Keratinocyte (primary cell): ENCODE results near the gene PRKN. TPM values are rescaled to one million over a fixed set of nuclear protein-coding genes. Genes with fewer than 3 reads are reported as not detected.

ENCODE experiments used
- DNase-seq: peaks from one replicate; pipeline ENCODE4 v3.0.0-alpha.2; 2011; ENCODE audit warnings: low read depth, missing footprints, low spot score
- FAIRE-seq: peaks from 2 replicates; lab custom pipeline; 2011; peaks lifted over from hg19 to GRCh38; lab: Jason Lieb, UNC
- H2AFZ ChIP-seq: 2 replicates; pipeline ENCODE4 v1.6.0; 2012; ENCODE audit warnings: low read length, control low read depth, inconsistent platforms; ENCODE audit not compliant: control insufficient read depth
- H3K27ac ChIP-seq: 2 replicates; pipeline ENCODE4 v1.5.1; 2011; ENCODE audit warnings: low read length; ENCODE audit not compliant: control insufficient read depth, insufficient read depth
- H3K27me3 ChIP-seq: 3 replicates; pipeline ENCODE4 v1.6.0; 2011; ENCODE audit warnings: low read length; ENCODE audit not compliant: control insufficient read depth, insufficient read depth; ENCODE audit errors: extremely low read depth
- H3K36me3 ChIP-seq, 2 experiments: 2 replicates in 1 of 2; 3 replicates in 1 of 2; pipeline ENCODE4 v1.5.1; 2011; ENCODE audit warnings: low read length in 2 of 2, mild to moderate bottlenecking in 1 of 2; ENCODE audit not compliant: control insufficient read depth in 2 of 2, insufficient read depth in 2 of 2; ENCODE audit errors: extremely low read depth in 1 of 2
- H3K4me1 ChIP-seq: 3 replicates; pipeline ENCODE4 v1.5.1; 2011; ENCODE audit warnings: low read length; ENCODE audit not compliant: control insufficient read depth, insufficient read depth; ENCODE audit errors: extremely low read depth
- H3K4me2 ChIP-seq: 3 replicates; pipeline ENCODE4 v1.6.0; 2011; ENCODE audit warnings: low read depth, low read length; ENCODE audit not compliant: control insufficient read depth, insufficient read depth; ENCODE audit errors: extremely low read depth
- H3K4me3 ChIP-seq, 3 experiments: fragments of 200-600 bp in 1 of 3; sonication (generic) in 1 of 3; 2 replicates in 2 of 3; 3 replicates in 1 of 3; pipeline ENCODE4 v1.5.1; 2011 to 2016; ENCODE audit warnings: low read length in 3 of 3, mild to moderate bottlenecking in 3 of 3, control low read depth in 2 of 3, inconsistent platforms in 1 of 3, low read depth in 1 of 3, mixed read lengths in 1 of 3, mixed run types in 1 of 3, moderate library complexity in 1 of 3; ENCODE audit not compliant: control insufficient read depth in 2 of 3, insufficient read depth in 2 of 3; ENCODE audit errors: extremely low read depth in 1 of 3
- H3K79me2 ChIP-seq: 2 replicates; pipeline ENCODE4 v1.6.0; 2012; ENCODE audit warnings: low read length; ENCODE audit not compliant: control insufficient read depth, insufficient read depth
- H3K9ac ChIP-seq: 3 replicates; pipeline ENCODE4 v1.6.0; 2011; ENCODE audit warnings: low read length; ENCODE audit not compliant: control insufficient read depth, insufficient read depth; ENCODE audit errors: extremely low read depth
- H3K9me1 ChIP-seq: 3 replicates; pipeline ENCODE4 v1.6.0; 2011; ENCODE audit warnings: low read length; ENCODE audit not compliant: control insufficient read depth, insufficient read depth; ENCODE audit errors: extremely low read depth
- H3K9me3 ChIP-seq: 2 replicates; pipeline ENCODE4 v1.5.1; 2012; ENCODE audit warnings: low read depth, low read length; ENCODE audit not compliant: control insufficient read depth
- H4K20me1 ChIP-seq: 3 replicates; pipeline ENCODE4 v1.6.0; 2011; ENCODE audit warnings: low read length; ENCODE audit not compliant: control insufficient read depth, insufficient read depth; ENCODE audit errors: extremely low read depth
- EZH2 ChIP-seq: IDR thresholded peaks from one replicate; pipeline ENCODE4 v1.6.1; 2012; ENCODE audit warnings: inconsistent platforms, mild to moderate bottlenecking, low read length, moderate library complexity
- dilution Hi-C: fragments of 300-500 bp; cut with MboI; formaldehyde crosslinking; loops from one replicate; pipeline ENCODE4 v1.7.0; 2020; ENCODE audit warnings: low sequenced_read_pairs; ENCODE audit not compliant: extremely low pct_ligation_motif_present
- polyA plus RNA-seq, 5 experiments: library from polyadenylated mRNA; depleted of rRNA in 3 of 5; stranded (reverse) in 3 of 5; stranded (forward) in 1 of 5; unstranded in 1 of 5; fragments of >200 nt; gene quantifications; 1 replicate in 1 of 5; 2 replicates in 3 of 5; 3 replicates in 1 of 5; pipeline versions ENCODE4 v1.2.1 to v1.2.3, GENCODE V29; 2011 to 2012; ENCODE audit warnings: missing spikeins in 2 of 5, low read depth in 1 of 5, low replicate concordance in 1 of 5
- TF ChIP-seq, protein P1 (sequence below), 3 experiments: IDR thresholded peaks in 1 of 3; conservative IDR thresholded peaks in 1 of 3; optimal IDR thresholded peaks in 1 of 3; 2 replicates in 2 of 3; 3 replicates in 1 of 3; pipeline versions ENCODE3 to v1.5.1; 2011; ENCODE audit warnings: low read length in 3 of 3, mild to moderate bottlenecking in 3 of 3, moderate library complexity in 2 of 3, control low read depth in 1 of 3, inconsistent platforms in 1 of 3; ENCODE audit not compliant: insufficient read depth in 2 of 3; ENCODE audit errors: extremely low read depth in 1 of 3

Gene PRKN
- polyA plus RNA-seq, 1 donor (not counting 4 experiments of a cell fraction or from before 2014, with no cell fraction given) = 0.67 TPM

DNA sequence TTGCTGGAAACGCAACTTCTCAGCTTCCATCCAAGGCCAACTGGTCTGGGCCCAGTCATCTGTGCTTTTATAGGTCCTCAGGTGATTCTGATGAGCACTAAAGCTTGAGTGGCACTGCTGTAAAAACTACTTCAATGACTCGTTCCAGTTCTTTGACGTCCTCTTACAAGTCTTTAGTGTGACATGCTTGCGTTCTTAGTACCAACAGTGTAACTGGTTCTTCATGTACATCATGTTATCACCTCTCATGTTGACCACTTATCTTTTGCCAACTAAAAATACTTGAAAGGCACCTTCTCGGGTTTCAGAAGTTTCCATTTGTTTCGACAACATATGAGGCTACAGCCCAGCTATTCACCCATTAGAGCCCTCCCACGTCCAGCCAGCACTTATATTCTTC, 468.9 kb downstream of the PRKN start:
- no peak overlapping the region for H2AFZ ChIP-seq
- TF ChIP-seq, protein P1, sequence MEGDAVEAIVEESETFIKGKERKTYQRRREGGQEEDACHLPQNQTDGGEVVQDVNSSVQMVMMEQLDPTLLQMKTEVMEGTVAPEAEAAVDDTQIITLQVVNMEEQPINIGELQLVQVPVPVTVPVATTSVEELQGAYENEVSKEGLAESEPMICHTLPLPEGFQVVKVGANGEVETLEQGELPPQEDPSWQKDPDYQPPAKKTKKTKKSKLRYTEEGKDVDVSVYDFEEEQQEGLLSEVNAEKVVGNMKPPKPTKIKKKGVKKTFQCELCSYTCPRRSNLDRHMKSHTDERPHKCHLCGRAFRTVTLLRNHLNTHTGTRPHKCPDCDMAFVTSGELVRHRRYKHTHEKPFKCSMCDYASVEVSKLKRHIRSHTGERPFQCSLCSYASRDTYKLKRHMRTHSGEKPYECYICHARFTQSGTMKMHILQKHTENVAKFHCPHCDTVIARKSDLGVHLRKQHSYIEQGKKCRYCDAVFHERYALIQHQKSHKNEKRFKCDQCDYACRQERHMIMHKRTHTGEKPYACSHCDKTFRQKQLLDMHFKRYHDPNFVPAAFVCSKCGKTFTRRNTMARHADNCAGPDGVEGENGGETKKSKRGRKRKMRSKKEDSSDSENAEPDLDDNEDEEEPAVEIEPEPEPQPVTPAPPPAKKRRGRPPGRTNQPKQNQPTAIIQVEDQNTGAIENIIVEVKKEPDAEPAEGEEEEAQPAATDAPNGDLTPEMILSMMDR (optimal IDR thresholded peaks at IDR 0.05 in 1 of 3, IDR thresholded peaks at IDR 0.05 in 1 of 3, conservative IDR thresholded peaks at IDR 0.05 in 1 of 3; ENCODE audit: extremely low read depth in 1 of 3, insufficient read depth in 2 of 3, low read length in 3 of 3) = no peak
- no peak for TF ChIP-seq EZH2
- no peak for DNase-seq
- H3K9me3 ChIP-seq = no peaks in the 10 kb centered on the region
- H3K27me3 ChIP-seq = no peaks in the 10 kb centered on the region
- H3K4me1 ChIP-seq = no peaks in the 10 kb centered on the region
- no peaks in the 10 kb centered on the region for H3K36me3 ChIP-seq
- dilution Hi-C loops = no loop called here
- no peak overlapping the region for H3K4me2 ChIP-seq
- H3K9ac ChIP-seq = no peak overlapping the region
- no peak overlapping the region for H3K27ac ChIP-seq
- no peak for FAIRE-seq
- H4K20me1 ChIP-seq = no peaks in the 10 kb centered on the region
- H3K79me2 ChIP-seq = no peaks in the 10 kb centered on the region
- H3K9me1 ChIP-seq = no peaks in the 10 kb centered on the region
- H3K4me3 ChIP-seq = no peak overlapping the region

DNA sequence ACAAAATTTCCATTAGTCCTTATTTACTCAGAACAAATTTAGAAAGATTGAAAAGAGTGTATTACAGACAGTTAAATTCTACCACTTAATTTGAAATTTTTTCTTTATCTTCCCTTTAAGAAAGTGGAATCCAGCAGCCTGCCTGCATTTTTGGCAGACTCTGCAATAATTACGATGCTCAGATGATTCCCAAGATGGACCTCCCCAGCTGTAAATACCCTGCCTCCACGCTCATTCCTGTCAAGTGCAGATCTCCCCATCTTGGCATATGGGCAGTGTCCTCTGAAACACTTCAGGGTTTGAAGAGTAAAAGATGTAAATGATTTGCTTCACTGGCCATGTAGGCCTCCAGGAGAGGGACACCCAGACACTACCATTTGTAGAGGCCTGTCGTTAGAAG, 471.2 kb downstream of the PRKN start:
- Histone ChIP-seq H3K9me3 (no peaks in the 10 kb centered on the region), H3K27ac (no peak overlapping the region), H3K36me3 (no peaks in the 10 kb centered on the region), H3K4me3 (no peak overlapping the region), H4K20me1 (no peaks in the 10 kb centered on the region), H3K79me2 (no peaks in the 10 kb centered on the region), H3K4me1 (no peaks in the 10 kb centered on the region), H3K9me1 (no peaks in the 10 kb centered on the region), H3K9ac (no peak overlapping the region), H2AFZ (no peak overlapping the region), H3K4me2 (no peak overlapping the region), H3K27me3 (no peaks in the 10 kb centered on the region)
- DNase-seq (no peak), FAIRE-seq (no peak)
- dilution Hi-C loops = no loop called here
- no peak for TF ChIP-seq EZH2
- TF ChIP-seq, protein P1 (optimal IDR thresholded peaks at IDR 0.05 in 1 of 3, IDR thresholded peaks at IDR 0.05 in 1 of 3, conservative IDR thresholded peaks at IDR 0.05 in 1 of 3; ENCODE audit: extremely low read depth in 1 of 3, insufficient read depth in 2 of 3, low read length in 3 of 3) = no peak
